Measurements from ENCODE around the gene TOMM5. TPM values are rescaled to one million over a fixed set of nuclear protein-coding genes. Genes with fewer than 3 reads are reported as not detected.
"Not testable (repeated sequence)": the region's sequence is repeated elsewhere in the genome, so short reads cannot be mapped to it uniquely, and the experiment has no call there.

The TOMM5 gene
- total RNA-seq, 1 donor from 2014 or later: 233 TPM

- no peak for DNase-seq (ENCODE audit: low read depth, low spot score)
These were observed 19.6 kb upstream of the TOMM5 start for GRCh38 chr9:37611961-37612360.

DNA sequence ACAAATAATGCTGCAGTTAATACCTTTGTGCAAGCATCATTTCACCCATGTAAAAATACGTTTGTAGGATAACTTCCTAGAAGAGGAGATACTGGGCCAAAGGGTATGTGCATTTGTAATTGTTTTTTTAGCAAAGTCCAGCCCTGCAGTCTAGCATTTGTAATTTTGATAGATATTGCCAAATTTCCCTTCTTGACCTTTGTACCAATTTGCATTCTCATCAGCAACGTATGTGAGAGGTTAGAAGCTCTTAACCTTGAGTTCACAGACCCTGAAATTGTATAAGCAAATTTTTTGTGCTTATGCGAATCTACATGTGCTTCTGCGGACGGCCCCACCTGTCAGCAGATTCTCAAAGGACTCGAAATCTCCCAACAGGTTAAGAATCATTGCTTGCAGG, 18.6 kb upstream of the TOMM5 start:
- DNase-seq (ENCODE audit: low read depth, low spot score): no peak

- no peak for DNase-seq (ENCODE audit: low read depth, low spot score)
These were observed 17.5 kb upstream of the TOMM5 start for GRCh38 chr9:37609735-37610397.

DNA sequence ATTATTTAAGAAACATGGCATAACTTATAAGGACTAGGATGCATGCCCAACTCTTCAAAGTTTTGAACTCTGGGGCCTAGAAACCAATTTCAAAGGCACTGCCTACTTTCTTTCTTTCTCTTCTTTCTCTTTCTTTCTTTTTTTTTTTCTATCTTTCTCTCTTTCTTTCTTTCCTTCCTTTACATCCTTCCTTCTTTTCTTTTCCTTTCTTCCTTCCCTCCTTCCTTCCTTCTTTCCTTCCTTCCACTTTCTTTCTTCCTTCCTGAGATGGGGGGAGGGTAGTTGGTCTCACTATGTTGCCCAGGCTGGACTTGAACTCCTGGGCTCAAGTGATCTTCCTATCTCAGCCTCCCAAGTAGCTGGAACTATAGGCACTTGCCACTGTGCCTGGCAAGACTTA, 15.9 kb upstream of the TOMM5 start:
- no peak for DNase-seq (ENCODE audit: low read depth, low spot score)

DNA sequence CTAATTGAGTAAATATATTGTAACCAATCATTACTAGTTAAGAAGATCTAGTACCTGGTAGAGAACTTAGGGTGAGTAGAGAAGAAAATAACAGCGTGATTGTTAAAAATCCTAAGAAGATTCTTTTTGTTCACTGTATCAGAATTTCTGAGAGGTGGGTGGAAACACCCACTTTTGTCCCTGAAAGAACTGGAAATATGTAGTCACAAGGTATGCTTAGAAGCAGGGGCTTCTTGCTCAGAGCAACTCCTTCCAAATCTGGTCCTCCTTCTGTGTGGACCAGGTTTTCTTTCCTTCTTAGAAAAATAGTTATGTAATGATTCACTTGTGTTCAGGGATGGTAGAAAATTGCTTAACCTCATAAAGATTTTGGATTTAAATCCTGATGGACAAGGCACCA, 11.9 kb upstream of the TOMM5 start:
- no peak for DNase-seq (ENCODE audit: low read depth, low spot score)

DNA sequence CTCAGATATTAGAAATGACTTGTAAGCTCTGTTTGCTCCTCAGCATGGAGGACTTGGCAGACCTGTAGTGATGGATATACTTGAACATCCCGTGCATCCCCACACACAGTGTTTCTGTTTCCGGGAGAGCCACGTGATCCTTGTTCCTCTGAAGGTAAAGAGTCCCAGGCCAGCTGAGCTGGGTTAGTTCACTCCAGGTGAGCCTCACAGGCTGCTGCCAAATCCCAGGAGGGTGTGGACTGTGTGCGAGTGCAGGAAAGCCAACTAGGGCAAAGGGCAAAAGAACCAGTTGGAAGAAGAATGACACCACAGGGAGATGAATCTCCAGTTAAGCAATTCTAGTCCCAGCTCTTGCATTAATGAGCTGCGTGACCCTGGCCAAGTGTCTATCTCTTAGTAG, 10.4 kb upstream of the TOMM5 start:
- no peak for DNase-seq (ENCODE audit: low read depth, low spot score)

- DNase-seq (ENCODE audit: low read depth, low spot score): not testable (repeated sequence)
These were observed 9.7 kb upstream of the TOMM5 start for GRCh38 chr9:37602061-37602460.

DNA sequence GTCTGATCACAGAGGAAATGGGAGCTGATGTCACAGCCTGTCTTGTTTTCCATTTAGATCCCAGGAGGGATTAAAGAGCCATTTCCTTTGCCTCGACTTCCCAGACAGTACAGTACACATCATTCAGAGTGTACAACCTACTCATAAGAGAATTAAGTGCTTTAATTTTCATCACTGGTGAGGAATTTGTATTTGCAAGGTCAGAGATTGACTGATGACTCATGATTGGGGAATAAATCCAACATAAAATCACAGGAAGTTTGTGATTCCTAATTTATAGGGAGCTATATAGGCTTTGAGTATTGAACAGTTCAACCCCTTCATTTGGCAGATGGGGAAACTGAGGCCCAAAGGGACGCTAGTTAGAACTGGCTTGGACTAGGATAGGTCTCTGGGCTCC, 4.1 kb upstream of the TOMM5 start:
- DNase-seq (ENCODE audit: low read depth, low spot score): no peak

- no peak for DNase-seq (ENCODE audit: low read depth, low spot score)
These were observed 1.6 kb upstream of the TOMM5 start for GRCh38 chr9:37593883-37594448.

DNA sequence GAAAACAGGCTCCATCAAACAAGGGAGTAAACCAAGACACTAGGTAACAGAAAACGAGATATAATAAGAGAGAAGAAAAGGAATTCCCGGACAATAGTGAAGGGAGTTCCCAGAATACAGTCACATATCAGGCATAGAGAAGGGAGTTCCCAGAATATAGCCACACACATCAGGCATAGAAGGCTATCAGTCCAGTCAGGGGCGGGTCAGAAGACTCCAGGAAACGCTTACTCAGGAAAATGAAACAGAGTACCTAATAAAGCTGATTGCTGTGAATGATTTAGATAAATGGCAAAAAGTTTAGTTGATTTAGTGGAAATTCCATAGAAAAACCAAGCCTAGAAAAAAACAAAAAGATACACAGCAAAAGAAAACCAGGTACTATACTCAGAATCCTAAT, 4.9 kb downstream of the TOMM5 start:
- no peak for DNase-seq (ENCODE audit: low read depth, low spot score)

GRCh38 chr9:37583522-37584121, 8.8 kb downstream of the TOMM5 start:
- no peak for DNase-seq (ENCODE audit: low read depth, low spot score)

DNA sequence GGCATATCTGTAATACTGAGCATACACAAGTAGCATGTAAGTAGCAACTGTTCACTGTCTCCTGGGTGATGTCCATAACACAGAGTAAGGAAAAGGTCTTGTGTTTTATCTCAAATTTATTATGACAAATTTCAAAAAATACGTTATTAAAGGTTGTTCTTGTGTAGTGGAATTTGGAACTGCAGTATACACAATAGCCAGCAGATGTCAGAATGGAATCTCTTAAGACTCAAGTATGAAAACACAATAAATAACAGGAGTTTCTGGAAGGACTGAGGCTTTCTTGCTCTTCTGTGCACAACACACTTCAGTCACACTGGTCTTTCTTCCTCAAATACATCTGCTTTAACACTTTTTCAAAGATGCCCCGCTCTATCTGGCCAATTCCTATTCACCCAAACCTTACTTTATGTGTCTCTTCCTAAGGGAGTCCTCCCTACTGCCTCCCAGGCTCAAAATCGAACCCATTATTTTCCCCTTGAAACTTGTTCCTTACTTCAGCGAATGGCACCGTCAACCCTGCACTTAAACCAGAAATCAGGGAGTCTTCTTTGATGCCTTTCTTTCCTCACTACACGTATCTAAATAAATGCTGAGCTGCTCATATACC, 9.7 kb downstream of the TOMM5 start:
- peak; percentile 37 for DNase-seq (ENCODE audit: low read depth, low spot score)

DNA sequence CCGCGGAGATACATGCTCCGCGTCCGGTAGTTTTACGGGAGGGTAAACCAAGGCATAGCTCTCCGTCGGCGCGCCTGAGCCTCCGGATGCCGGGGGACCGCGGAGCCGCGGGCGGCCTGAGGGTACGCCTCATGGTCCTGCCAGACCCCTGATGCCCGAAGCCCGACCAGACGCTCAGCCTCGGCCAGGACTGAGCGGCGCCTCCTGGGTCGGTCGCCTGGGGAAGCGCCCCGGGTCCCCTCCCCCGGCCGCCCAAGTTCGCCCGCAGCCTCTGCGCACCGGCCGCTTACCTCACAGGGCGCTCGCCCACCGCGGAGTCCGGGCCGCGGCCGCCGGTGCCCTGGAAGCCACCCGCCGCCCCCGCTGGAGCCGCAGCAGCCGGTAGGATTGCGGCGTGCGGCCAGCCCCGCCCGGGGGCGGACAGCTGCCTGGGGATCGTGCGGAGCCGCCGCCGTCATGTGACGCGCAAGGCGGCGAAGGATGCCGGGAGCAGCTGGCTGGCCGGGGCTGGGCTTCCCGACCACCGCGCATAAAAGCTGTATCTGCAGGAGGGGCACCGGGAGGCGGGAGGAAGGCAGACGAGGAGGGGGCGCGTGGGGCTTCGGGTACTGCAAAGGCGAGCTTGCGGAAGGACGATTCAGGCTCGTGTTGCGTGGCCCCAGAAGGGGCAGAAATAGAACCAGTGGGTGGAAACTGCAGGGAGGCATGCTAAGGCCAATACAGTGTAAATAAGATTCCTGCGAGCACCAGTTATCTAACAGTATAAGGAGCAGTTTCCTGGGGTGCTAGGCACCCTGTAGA, 16.3 kb downstream of the TOMM5 start, which contains the start of gene FBXO10:
Gene FBXO10 (minus strand): TSS at position 460 of the 801 bp plus-strand sequence. CDS start 34,612 bp downstream, outside the sequence.
- DNase-seq (ENCODE audit: low read depth, low spot score): no peak

GRCh38 chr9:37575511-37575914, 16.9 kb downstream of the TOMM5 start:
- DNase-seq (ENCODE audit: low read depth, low spot score): no peak

DNA sequence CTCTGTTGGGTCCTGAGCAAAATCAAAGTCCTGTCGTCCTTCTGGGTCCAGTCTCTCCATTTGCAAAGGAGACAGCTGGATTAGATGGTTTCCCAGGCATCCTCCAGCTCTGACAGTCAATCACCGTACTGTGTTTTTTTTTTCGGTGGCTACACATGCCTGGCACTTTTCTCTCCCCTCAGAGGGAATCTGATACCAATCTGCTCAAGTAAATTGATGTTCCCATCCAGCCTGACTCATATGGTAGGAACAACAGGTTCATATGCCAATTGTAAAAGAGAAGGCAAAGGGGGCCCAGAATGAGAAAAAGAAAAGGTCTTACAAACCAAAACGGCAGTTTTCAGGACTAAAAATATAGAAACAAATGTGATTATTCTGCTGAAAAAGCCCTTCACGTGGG, 17.4 kb downstream of the TOMM5 start:
- no peak for DNase-seq (ENCODE audit: low read depth, low spot score)

DNA sequence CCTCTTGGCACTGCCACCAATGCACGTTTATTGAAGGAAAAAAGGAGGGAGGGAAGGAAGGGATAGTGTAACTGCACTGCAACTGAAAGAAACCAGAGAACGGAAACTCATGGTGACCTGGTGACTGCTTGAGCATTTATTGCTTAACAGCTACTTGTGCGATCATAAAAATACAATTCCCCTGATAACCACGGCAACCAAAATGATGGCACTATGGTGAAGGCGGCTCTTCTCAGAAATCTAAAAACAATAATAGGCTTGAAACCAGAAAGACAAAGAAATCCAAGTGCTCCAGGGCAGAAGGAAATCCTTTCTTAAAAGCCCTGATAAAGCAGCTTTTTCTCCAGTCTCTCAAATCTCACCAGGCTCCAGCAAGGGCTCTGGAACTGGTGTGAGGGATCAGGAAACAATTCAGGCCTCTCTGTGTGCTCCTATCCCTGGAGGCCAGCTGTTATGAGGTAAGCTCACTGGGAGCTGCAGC, 18.1 kb downstream of the TOMM5 start:
- no peak for DNase-seq (ENCODE audit: low read depth, low spot score)

DNA sequence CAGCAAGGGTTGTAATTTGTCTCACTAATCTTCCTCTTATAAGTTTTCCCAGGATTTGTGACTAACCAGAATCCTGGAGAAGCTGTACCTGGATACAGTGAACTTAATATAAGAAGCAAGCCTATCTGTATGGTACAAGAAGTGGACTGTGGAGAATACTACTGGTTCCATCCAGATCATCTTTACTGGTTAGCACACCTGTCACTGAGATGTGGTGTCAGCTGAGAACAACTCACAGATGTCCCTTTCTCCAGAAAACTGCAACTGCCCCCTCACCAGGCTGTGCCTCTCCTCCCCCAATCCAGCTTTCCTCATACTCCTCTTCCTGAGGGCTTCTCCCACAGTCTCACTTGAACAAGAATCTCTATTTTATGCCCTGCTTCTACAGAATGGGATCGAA, 21.1 kb downstream of the TOMM5 start:
- no peak for DNase-seq (ENCODE audit: low read depth, low spot score)

- no peak for DNase-seq (ENCODE audit: low read depth, low spot score)
These were observed 25.7 kb downstream of the TOMM5 start for GRCh38 chr9:37566716-37567115.

DNA sequence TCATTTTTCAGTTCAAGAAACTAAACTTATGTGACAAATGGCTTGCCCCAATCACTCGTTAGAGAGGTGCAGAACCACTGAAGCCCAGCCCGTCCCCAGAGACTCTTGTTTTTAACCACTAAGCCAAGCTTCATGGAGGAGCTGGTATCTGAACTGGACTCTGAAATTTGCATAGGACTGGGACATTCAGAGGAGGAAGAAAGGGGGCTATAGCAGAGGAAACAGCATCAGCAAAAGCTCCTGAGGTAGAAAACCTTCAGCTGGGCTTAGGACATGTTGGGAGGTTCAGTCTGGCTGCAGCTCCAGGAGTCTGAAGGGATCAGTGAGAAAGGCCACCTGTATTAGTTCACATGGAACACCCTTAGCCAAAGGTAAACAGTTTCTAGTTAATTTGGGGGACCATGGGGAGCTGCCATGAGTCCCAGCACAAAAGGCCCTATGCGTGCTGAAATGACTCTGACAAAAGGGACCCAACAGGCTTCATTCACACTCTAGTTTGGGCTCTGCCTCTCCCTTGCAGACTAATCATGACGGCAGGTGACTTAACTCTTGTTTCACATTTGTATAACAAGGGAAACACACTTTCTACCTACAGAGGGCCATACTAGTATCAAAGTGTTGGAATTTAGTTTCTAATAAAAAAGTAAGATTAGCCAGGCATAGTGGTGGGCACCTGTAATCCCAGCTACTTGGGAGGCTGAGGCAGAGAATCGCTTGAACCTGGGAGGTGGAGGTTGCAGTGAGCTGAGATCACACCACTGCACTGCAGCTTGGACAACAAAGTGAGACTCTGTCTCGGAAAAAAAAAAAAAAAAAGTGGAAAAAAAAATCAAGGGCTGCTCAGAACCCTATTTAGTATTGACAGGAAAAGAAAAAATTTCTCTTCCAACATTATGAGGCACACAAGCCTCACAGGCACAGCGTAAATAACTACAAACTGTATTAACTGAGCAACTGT, 26.5 kb downstream of the TOMM5 start:
- no peak for DNase-seq (ENCODE audit: low read depth, low spot score)

DNA sequence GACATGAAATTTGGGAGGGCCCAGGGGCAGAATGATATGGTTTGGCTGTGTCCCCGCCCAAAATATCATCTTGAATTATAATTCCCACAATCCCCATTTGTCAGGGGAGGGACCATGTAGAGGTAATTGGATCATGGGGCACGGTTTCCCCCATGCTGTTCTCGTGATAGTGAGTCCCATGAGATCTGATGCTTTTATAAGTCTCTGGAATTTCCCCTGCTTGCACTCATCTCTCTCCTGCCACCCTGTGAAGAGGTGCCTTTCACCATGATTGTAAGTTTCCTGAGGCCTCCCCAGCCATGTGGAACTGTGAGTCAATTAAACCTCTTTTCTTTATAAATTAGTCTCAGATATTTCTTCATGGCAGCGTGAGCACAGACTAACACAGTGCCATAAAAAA, 27.5 kb downstream of the TOMM5 start:
- DNase-seq (ENCODE audit: low read depth, low spot score): no peak
